WI38 (cell line): Measurements from ENCODE around the gene GJB2.

Experiments
- H3K4me3 ChIP-seq: 2 replicates; pipeline ENCODE4 v1.5.1; 2011; ENCODE audit warnings: low read depth, mild to moderate bottlenecking, control low read depth, low read length
- TF ChIP-seq, protein P1 (sequence below): IDR thresholded peaks from 2 replicates; pipeline ENCODE4 v1.5.1; 2012; ENCODE audit warnings: low read depth, mild to moderate bottlenecking, control low read depth, low read length

The GJB2 gene

DNA sequence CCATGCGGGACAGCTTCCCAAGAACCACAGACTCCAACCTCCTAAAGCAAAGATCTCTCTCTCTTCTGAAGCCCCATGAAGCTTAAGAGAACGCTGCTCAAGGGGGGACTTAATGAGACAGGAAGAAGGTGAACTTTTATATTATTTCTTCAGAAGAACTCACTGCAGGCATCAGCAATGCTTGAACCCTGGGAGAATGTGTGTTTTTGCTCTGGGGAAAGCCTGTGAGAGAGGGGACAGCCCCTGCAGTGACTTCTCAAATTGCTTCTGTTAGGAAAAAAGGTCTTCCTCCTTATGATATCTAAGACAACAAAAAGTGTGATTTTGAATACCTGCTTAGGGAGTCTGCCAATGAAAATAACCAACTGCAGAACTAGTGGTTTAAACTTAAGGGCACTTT is 54.9 kb downstream of the GJB2 start:
- TF ChIP-seq, protein P1, sequence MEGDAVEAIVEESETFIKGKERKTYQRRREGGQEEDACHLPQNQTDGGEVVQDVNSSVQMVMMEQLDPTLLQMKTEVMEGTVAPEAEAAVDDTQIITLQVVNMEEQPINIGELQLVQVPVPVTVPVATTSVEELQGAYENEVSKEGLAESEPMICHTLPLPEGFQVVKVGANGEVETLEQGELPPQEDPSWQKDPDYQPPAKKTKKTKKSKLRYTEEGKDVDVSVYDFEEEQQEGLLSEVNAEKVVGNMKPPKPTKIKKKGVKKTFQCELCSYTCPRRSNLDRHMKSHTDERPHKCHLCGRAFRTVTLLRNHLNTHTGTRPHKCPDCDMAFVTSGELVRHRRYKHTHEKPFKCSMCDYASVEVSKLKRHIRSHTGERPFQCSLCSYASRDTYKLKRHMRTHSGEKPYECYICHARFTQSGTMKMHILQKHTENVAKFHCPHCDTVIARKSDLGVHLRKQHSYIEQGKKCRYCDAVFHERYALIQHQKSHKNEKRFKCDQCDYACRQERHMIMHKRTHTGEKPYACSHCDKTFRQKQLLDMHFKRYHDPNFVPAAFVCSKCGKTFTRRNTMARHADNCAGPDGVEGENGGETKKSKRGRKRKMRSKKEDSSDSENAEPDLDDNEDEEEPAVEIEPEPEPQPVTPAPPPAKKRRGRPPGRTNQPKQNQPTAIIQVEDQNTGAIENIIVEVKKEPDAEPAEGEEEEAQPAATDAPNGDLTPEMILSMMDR: no peak
- no peak overlapping the region for H3K4me3 ChIP-seq
